Tibial nerve (tissue), 4 donors: ENCODE data around the gene NMBR. TPM values are rescaled to one million over a fixed set of nuclear protein-coding genes. Genes with fewer than 3 reads are reported as not detected.

Source experiments
- DNase-seq, 2 donors: peaks; one replicate each; pipeline ENCODE4 v3.0.0-alpha.2; 2019; ENCODE audit warnings: low spot score in 2 of 2
- H3K27ac ChIP-seq, 4 donors: fragments of 200-600 bp; sonication (generic) in 3 of 4; one replicate each; pipeline ENCODE4 v1.5.1; 2017 to 2019; ENCODE audit warnings: mild to moderate bottlenecking in 1 of 4
- H3K27me3 ChIP-seq, 2 donors: fragments of 200-600 bp; sonication (generic) in 1 of 2; one replicate each; pipeline versions ENCODE4 v1.5.1 to v1.6.0; 2017 to 2019
- H3K36me3 ChIP-seq, 3 donors: fragments of 200-600 bp; sonication (generic); one replicate each; pipeline ENCODE4 v1.5.1; 2018 to 2019
- H3K4me1 ChIP-seq, 4 donors: fragments of 200-600 bp; sonication (generic) in 3 of 4; one replicate each; pipeline ENCODE4 v1.5.1; 2017 to 2019
- H3K4me3 ChIP-seq, 4 donors: fragments of 200-600 bp; sonication (generic) in 3 of 4; one replicate each; pipeline ENCODE4 v1.5.1; 2017 to 2019; ENCODE audit warnings: mild to moderate bottlenecking in 1 of 4, moderate library complexity in 1 of 4
- H3K9me3 ChIP-seq, 4 donors: fragments of 200-600 bp; sonication (generic) in 3 of 4; one replicate each; pipeline ENCODE4 v1.5.1; 2017 to 2019
- CTCF ChIP-seq, 5 experiments: fragments of 200-600 bp in 3 of 5; fragments of 450-650 bp in 2 of 5; sonication (generic) in 3 of 5; IDR thresholded peaks; one replicate each; pipeline ENCODE4 v1.5.1; 2016 to 2019; ENCODE audit warnings: antibody characterized with exemption in 5 of 5, mild to moderate bottlenecking in 3 of 5, moderate library complexity in 2 of 5
- EP300 ChIP-seq, 2 donors: sonication (generic); formaldehyde crosslinking; IDR thresholded peaks; one replicate each; pipeline ENCODE4 v1.6.1; 2017; ENCODE audit warnings: antibody characterized with exemption in 2 of 2, mild to moderate bottlenecking in 1 of 2
- POLR2A ChIP-seq, 2 donors: fragments of 450-650 bp; IDR thresholded peaks; one replicate each; pipeline ENCODE4 v1.6.1; 2017; ENCODE audit warnings: antibody characterized with exemption in 2 of 2, mild to moderate bottlenecking in 2 of 2, moderate library complexity in 2 of 2
- WGBS, 2 donors: methylation state at CpG; one replicate each; pipeline ENCODE4 v1.1.5; 2018; 5-methylcytosine and 5-hydroxymethylcytosine counted together
- total RNA-seq, 4 donors: library from RNA; depleted of rRNA; stranded (reverse); fragments of >200 nt; gene quantifications; one replicate each; pipeline ENCODE4 v1.1.0, GENCODE V29; 2016

NMBR gene
- total RNA-seq, 4 donors from 2014 or later = 1.1 TPM; not detected in 3

GRCh38 chr6:142058551-142059290 is 88.2 kb downstream of the NMBR start:
- no peak overlapping the region for H3K4me3 ChIP-seq
- H3K27ac ChIP-seq = no peak overlapping the region
- TF ChIP-seq POLR2A (IDR thresholded peaks at IDR 0.05) (no peak), CTCF (IDR thresholded peaks at IDR 0.05) (no peak), EP300 (IDR thresholded peaks at IDR 0.05) (no peak)
- H3K4me1 ChIP-seq = no peaks in the 10 kb centered on the region
- H3K9me3 ChIP-seq = no peaks in the 10 kb centered on the region
- H3K27me3 ChIP-seq = no peaks in the 10 kb centered on the region
- no peaks in the 10 kb centered on the region for H3K36me3 ChIP-seq
- WGBS, 2 donors = 77 to 84% methylated on average over 3 of the region's 3 CpGs
- no peak for DNase-seq

GRCh38 chr6:142055219-142055618 is 91.7 kb downstream of the NMBR start:
- no peak for TF ChIP-seq POLR2A (IDR thresholded peaks at IDR 0.05)
- no peak for TF ChIP-seq CTCF (IDR thresholded peaks at IDR 0.05)
- no peak for TF ChIP-seq EP300 (IDR thresholded peaks at IDR 0.05)
- no peak for DNase-seq
- WGBS, 2 donors = 70 to 73% methylated on average over 3 of the region's 3 CpGs
- Histone ChIP-seq H3K36me3 (no peaks in the 10 kb centered on the region), H3K4me1 (no peaks in the 10 kb centered on the region), H3K4me3 (no peak overlapping the region), H3K9me3 (peaks cover 0 to 32% (median 0%) of the 10 kb centered on the region in 4 donors), H3K27ac (no peak overlapping the region), H3K27me3 (no peaks in the 10 kb centered on the region)

GRCh38 chr6:142051404-142051803 is 95.5 kb downstream of the NMBR start:
- no peaks in the 10 kb centered on the region for H3K36me3 ChIP-seq
- TF ChIP-seq POLR2A (IDR thresholded peaks at IDR 0.05) (no peak), CTCF (IDR thresholded peaks at IDR 0.05) (no peak), EP300 (IDR thresholded peaks at IDR 0.05) (no peak)
- H3K27ac ChIP-seq = no peak overlapping the region
- no peak for DNase-seq
- H3K4me3 ChIP-seq = no peak overlapping the region
- H3K9me3 ChIP-seq = peaks cover 0 to 39% (median 0%) of the 10 kb centered on the region in 4 donors
- H3K27me3 ChIP-seq = no peaks in the 10 kb centered on the region
- no peaks in the 10 kb centered on the region for H3K4me1 ChIP-seq

- H3K27me3 ChIP-seq = no peaks in the 10 kb centered on the region
- no peaks in the 10 kb centered on the region for H3K36me3 ChIP-seq
- no peak for DNase-seq
- H3K4me1 ChIP-seq = no peaks in the 10 kb centered on the region
- no peak overlapping the region for H3K27ac ChIP-seq
- no peak for TF ChIP-seq CTCF (IDR thresholded peaks at IDR 0.05)
- no peak for TF ChIP-seq EP300 (IDR thresholded peaks at IDR 0.05)
- no peak for TF ChIP-seq POLR2A (IDR thresholded peaks at IDR 0.05)
- WGBS, 2 donors = 60 to 92% methylated on average over 1 of the region's 1 CpG
- no peak overlapping the region for H3K4me3 ChIP-seq
- peaks cover 0 to 38% (median 0%) of the 10 kb centered on the region in 4 donors for H3K9me3 ChIP-seq
Measured at GRCh38 chr6:142048593-142048980, 98.3 kb downstream of the NMBR start.

GRCh38 chr6:142047934-142048592 is 98.9 kb downstream of the NMBR start:
- DNase-seq = no peak
- TF ChIP-seq CTCF (IDR thresholded peaks at IDR 0.05) (no peak), EP300 (IDR thresholded peaks at IDR 0.05) (no peak), POLR2A (IDR thresholded peaks at IDR 0.05) (no peak)
- no peak overlapping the region for H3K4me3 ChIP-seq
- 85 to 89% methylated on average over 12 of the region's 12 CpGs for WGBS, 2 donors
- no peaks in the 10 kb centered on the region for H3K36me3 ChIP-seq
- H3K27ac ChIP-seq = no peak overlapping the region
- H3K9me3 ChIP-seq = peaks cover 0 to 34% (median 0%) of the 10 kb centered on the region in 4 donors
- no peaks in the 10 kb centered on the region for H3K4me1 ChIP-seq
- H3K27me3 ChIP-seq = no peaks in the 10 kb centered on the region
